Suprapubic skin (tissue), 4 donors: Measurements from ENCODE around the gene TRMU. TPM values are rescaled to one million over a fixed set of nuclear protein-coding genes. Genes with fewer than 3 reads are reported as not detected.

ENCODE experiments used
- DNase-seq, 2 donors: peaks; one replicate each; pipeline ENCODE4 v3.0.0-alpha.2; 2019; ENCODE audit warnings: low spot score in 2 of 2
- H3K27ac ChIP-seq: fragments of 200-600 bp; sonication (generic); one replicate; pipeline ENCODE4 v1.5.1; 2019
- H3K27me3 ChIP-seq: fragments of 200-600 bp; sonication (generic); one replicate; pipeline ENCODE4 v1.5.1; 2019
- H3K36me3 ChIP-seq: fragments of 200-600 bp; sonication (generic); one replicate; pipeline ENCODE4 v1.5.1; 2019
- H3K4me1 ChIP-seq: fragments of 200-600 bp; sonication (generic); one replicate; pipeline ENCODE4 v1.5.1; 2019
- H3K4me3 ChIP-seq: fragments of 200-600 bp; sonication (generic); one replicate; pipeline ENCODE4 v1.5.1; 2019; ENCODE audit warnings: mild to moderate bottlenecking
- H3K9me3 ChIP-seq: fragments of 200-600 bp; sonication (generic); one replicate; pipeline ENCODE4 v1.5.1; 2019
- CTCF ChIP-seq, 2 donors: fragments of 200-600 bp in 1 of 2; fragments of 450-650 bp in 1 of 2; sonication (generic) in 1 of 2; IDR thresholded peaks; one replicate each; pipeline ENCODE4 v1.5.1; 2016 to 2019; ENCODE audit warnings: antibody characterized with exemption in 2 of 2, mild to moderate bottlenecking in 1 of 2, moderate library complexity in 1 of 2
- EP300 ChIP-seq: sonication (generic); formaldehyde crosslinking; IDR thresholded peaks from one replicate; pipeline ENCODE4 v1.6.1; 2017; ENCODE audit warnings: antibody characterized with exemption
- POLR2A ChIP-seq, 2 donors: fragments of 450-650 bp; IDR thresholded peaks; one replicate each; pipeline ENCODE4 v1.6.1; 2017; ENCODE audit warnings: antibody characterized with exemption in 2 of 2, mild to moderate bottlenecking in 2 of 2, moderate library complexity in 2 of 2
- POLR2AphosphoS5 ChIP-seq, 3 donors: sonication (generic); formaldehyde crosslinking; IDR thresholded peaks; one replicate each; pipeline ENCODE4 v1.6.1; 2017; ENCODE audit warnings: antibody characterized with exemption in 3 of 3
- WGBS: methylation state at CpG from one replicate; pipeline ENCODE4 v1.1.5; 2018; 5-methylcytosine and 5-hydroxymethylcytosine counted together
- total RNA-seq, 4 donors: library from RNA; depleted of rRNA; stranded (reverse); fragments of >200 nt; gene quantifications; one replicate each; pipeline ENCODE4 v1.1.0, GENCODE V29; 2016

Gene TRMU
- total RNA-seq, 4 donors from 2014 or later: 28.3 to 109 (median 40.9) TPM

GRCh38 chr22:46292732-46293131 is 42.8 kb upstream of the TRMU start:
- DNase-seq: no peak
- 92% methylated on average over 10 of the region's 14 CpGs for WGBS
- Histone ChIP-seq H3K4me1 (peaks cover 60% of the 10 kb centered on the region), H3K27me3 (no peaks in the 10 kb centered on the region), H3K27ac (no peak overlapping the region), H3K4me3 (no peak overlapping the region), H3K9me3 (no peaks in the 10 kb centered on the region), H3K36me3 (peaks cover 20% of the 10 kb centered on the region)
- TF ChIP-seq POLR2AphosphoS5 (IDR thresholded peaks at IDR 0.05) (no peak), CTCF (IDR thresholded peaks at IDR 0.05) (no peak), POLR2A (IDR thresholded peaks at IDR 0.05) (no peak), EP300 (no peak)

GRCh38 chr22:46293577-46294260 is 41.8 kb upstream of the TRMU start:
- DNase-seq: no peak

GRCh38 chr22:46294784-46295183 is 40.7 kb upstream of the TRMU start:
- Histone ChIP-seq H3K9me3 (no peaks in the 10 kb centered on the region), H3K4me1 (peaks cover 46% of the 10 kb centered on the region), H3K27me3 (no peaks in the 10 kb centered on the region), H3K27ac (no peak overlapping the region), H3K36me3 (peaks cover 17% of the 10 kb centered on the region), H3K4me3 (no peak overlapping the region)
- TF ChIP-seq POLR2A (IDR thresholded peaks at IDR 0.05) (no peak), POLR2AphosphoS5 (IDR thresholded peaks at IDR 0.05) (no peak), CTCF (IDR thresholded peaks at IDR 0.05) (no peak), EP300 (no peak)
- 81% methylated on average over 2 of the region's 2 CpGs for WGBS
- DNase-seq: no peak

More at GRCh38 chr22:46293577-46294260, 41.8 kb upstream of the TRMU start:
- Histone ChIP-seq H3K27ac (no peak overlapping the region), H3K36me3 (peaks cover 20% of the 10 kb centered on the region), H3K4me1 (peaks cover 53% of the 10 kb centered on the region), H3K4me3 (no peak overlapping the region), H3K9me3 (no peaks in the 10 kb centered on the region), H3K27me3 (no peaks in the 10 kb centered on the region)
- 73% methylated on average over 11 of the region's 11 CpGs for WGBS
- TF ChIP-seq CTCF (IDR thresholded peaks at IDR 0.05) (no peak), POLR2AphosphoS5 (IDR thresholded peaks at IDR 0.05) (no peak), POLR2A (IDR thresholded peaks at IDR 0.05) (no peak), EP300 (no peak)

- H3K9me3 ChIP-seq: no peaks in the 10 kb centered on the region
- WGBS: 61% methylated on average over 2 of the region's 4 CpGs
- no peak for TF ChIP-seq POLR2AphosphoS5 (IDR thresholded peaks at IDR 0.05)
- TF ChIP-seq CTCF (IDR thresholded peaks at IDR 0.05): no peak
- no peak for TF ChIP-seq POLR2A (IDR thresholded peaks at IDR 0.05)
- no peak for TF ChIP-seq EP300
- no peak for DNase-seq
- H3K36me3 ChIP-seq: peaks cover 16% of the 10 kb centered on the region
- peak overlapping the region; percentile 64 for H3K4me3 ChIP-seq
- H3K27ac ChIP-seq: peak overlapping the region; percentile 87
- no peaks in the 10 kb centered on the region for H3K27me3 ChIP-seq
- peaks cover 39% of the 10 kb centered on the region for H3K4me1 ChIP-seq
Observed at GRCh38 chr22:46295277-46295971, 40.1 kb upstream of the TRMU start.
